Measurements from ENCODE around the gene SLC6A18.

DNA sequence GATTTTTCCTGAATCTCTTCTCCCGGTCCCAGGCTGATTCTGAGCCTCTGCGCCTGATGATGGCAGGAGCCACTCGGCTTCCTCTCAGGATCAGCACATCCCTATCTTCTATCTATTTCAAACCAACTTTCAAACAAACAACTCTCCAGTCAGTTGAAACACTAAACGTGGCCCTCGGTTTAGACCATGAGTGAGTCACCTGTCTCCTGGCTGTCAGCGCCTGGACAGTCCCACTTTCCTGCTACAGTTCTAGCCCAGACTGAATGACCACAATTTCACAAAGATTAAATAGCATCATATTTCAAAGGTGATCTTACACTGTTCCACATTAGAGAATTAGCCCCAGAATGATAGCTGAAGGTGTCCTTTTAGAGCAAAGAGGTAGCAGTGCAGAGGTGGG is 17.6 kb upstream of the SLC6A18 start:
- no peak for TF ChIP-seq CTCF (IDR thresholded peaks at IDR 0.05; ENCODE audit: poor library complexity)
- TF ChIP-seq EZH2 (IDR thresholded peaks at IDR 0.05; ENCODE audit: borderline replicate concordance), result no peak

Data from hepatocyte (in vitro differentiated cells).